HL-60 (cell line): ENCODE measurements around the gene CLDN14.

Experiments
- CTCF ChIP-seq: IDR thresholded peaks from one replicate; pipeline ENCODE4 v1.5.1; 2011; ENCODE audit warnings: low read length, control low read depth, inconsistent platforms; ENCODE audit not compliant: insufficient read depth
- POLR2AphosphoS5 ChIP-seq: IDR thresholded peaks from 2 replicates; pipeline ENCODE4 v1.6.1; 2012; ENCODE audit warnings: low read depth
- REST ChIP-seq: IDR thresholded peaks from 2 replicates; pipeline ENCODE4 v1.6.1; 2012; ENCODE audit warnings: low read depth; ENCODE audit not compliant: insufficient replicate concordance

DNA sequence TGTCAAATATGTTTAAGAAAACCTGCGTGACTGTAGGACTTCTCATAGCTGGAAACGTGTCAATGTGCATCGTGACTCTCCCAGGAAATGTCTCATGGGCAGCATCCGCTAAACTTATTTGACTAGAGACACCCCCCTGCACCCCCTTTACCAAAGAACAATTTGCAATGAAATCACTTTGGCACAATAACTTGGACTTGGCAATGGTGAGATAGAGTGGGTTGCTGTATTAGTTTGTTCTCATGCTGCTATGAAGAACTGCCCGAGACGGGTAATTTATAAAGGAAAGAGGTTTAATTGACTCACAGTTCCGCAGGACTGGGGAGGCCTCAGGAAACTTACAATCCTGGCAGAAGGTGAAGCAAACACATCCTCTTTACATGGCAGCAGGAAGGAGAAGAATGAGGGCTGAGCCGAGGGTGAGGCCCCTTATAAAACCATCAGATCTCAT, 13.8 kb downstream of the CLDN14 start:
- TF ChIP-seq CTCF: no peak
- no peak for TF ChIP-seq REST
- no peak for TF ChIP-seq POLR2AphosphoS5
